Hematopoietic multipotent progenitor cell treated with erythropoietin and hydrocortisone succinate and interleukin-3 and kit ligand, for 17 days (in vitro differentiated cells): ENCODE results near the gene SF3B2.
"Not testable (repeated sequence)": the region's sequence is repeated elsewhere in the genome, so short reads cannot be mapped to it uniquely, and the experiment has no call there.

Experiments used
- DNase-seq: peaks from one replicate; pipeline ENCODE4 v3.0.0-alpha.2; 2015; ENCODE audit warnings: low spot score

Gene SF3B2, protein sequence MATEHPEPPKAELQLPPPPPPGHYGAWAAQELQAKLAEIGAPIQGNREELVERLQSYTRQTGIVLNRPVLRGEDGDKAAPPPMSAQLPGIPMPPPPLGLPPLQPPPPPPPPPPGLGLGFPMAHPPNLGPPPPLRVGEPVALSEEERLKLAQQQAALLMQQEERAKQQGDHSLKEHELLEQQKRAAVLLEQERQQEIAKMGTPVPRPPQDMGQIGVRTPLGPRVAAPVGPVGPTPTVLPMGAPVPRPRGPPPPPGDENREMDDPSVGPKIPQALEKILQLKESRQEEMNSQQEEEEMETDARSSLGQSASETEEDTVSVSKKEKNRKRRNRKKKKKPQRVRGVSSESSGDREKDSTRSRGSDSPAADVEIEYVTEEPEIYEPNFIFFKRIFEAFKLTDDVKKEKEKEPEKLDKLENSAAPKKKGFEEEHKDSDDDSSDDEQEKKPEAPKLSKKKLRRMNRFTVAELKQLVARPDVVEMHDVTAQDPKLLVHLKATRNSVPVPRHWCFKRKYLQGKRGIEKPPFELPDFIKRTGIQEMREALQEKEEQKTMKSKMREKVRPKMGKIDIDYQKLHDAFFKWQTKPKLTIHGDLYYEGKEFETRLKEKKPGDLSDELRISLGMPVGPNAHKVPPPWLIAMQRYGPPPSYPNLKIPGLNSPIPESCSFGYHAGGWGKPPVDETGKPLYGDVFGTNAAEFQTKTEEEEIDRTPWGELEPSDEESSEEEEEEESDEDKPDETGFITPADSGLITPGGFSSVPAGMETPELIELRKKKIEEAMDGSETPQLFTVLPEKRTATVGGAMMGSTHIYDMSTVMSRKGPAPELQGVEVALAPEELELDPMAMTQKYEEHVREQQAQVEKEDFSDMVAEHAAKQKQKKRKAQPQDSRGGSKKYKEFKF

DNA sequence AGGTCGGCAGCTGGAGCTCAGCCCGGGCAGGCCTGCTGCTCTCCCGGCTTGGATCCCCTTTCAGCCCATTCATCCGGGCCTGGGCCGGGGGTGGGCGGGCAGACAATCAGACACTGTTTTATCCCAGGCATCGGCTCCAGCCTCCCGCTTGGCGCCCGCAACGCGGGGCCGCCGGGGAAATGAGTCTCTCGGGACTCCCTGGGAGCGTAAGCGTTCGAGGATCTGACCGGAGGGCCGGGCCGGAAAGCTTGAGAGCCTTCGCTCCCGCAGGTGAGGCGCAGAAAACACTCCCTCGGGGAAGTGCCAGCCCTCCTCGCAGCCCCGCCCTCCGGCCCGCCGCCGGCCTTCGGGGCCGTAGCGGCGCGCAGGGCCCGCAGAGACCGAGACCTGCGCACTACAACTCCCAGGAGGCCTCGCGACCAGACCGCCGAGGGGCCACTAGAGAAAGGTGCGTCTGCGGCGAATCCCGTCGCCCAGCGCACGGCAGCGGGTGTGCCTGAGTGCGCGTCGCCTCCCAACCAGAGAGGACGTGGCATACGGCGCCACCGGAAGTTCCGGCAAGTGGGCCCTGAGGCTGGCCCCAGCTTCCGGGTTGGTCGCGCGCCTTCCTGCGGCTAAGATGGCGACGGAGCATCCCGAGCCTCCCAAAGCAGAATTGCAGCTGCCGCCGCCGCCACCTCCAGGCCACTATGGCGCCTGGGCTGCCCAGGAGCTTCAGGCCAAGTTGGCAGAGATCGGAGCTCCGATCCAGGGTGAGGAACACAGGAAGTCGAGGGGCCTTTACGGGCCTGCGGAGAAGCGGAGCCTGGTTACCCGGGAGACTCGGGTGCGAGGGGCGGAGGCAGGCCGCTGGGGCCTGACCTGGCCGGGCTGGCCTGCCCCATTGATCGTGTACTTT lies at the start of gene SF3B2:
Gene SF3B2 (plus strand): TSS at position 599 of the 898 bp plus-strand sequence. CDS start 21 bp downstream, at position 620.
- peak; percentile 97 for DNase-seq

DNA sequence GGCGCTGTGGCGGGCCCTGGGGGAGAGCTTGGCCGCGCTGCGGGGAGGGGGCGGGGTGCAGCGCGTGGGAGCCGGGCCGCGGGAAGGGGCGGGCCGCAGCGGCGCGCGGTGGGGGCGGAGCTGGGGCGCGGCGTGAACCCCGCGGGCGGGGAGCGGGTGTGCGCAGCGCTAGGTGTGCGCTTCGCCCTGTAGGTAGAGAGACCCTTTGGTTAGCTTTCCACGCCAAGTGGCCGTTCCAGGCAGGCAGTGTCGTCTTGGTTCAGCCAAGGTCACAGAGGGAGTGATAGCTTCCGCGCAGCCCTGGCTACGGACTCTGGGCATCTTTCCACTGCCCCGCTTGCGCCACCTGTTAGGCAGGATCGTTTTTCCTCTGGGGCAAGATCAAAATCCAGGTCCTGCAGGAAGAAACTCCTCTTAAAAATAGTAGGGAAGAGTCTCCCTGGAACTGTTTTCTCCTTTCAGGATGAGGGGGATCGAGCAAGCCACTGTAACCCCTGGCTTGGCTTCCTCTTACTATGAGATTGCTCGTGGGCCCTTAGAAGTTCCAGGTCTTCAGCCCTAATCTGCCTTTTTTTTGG lies 49.4 kb upstream of the SF3B2 start:
- DNase-seq: no peak

DNA sequence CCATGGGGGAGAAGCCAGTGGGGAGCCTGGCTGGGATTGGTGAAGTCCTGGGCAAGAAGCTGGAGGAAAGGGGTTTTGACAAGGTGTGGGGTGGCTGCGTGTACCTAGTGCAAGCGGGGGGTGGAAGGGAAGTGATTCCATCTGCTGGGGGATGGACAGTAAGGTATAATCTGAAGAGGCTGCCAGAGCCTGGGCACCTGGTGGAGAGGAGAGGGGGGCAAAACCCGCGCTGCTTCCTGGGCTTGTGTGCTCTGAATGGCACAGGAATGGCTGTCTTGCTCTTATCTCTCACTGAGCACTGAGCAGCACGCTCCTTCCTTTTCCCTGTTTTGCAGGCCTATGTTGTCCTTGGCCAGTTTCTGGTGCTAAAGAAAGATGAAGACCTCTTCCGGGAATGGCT lies 48.9 kb upstream of the SF3B2 start:
- no peak for DNase-seq

DNA sequence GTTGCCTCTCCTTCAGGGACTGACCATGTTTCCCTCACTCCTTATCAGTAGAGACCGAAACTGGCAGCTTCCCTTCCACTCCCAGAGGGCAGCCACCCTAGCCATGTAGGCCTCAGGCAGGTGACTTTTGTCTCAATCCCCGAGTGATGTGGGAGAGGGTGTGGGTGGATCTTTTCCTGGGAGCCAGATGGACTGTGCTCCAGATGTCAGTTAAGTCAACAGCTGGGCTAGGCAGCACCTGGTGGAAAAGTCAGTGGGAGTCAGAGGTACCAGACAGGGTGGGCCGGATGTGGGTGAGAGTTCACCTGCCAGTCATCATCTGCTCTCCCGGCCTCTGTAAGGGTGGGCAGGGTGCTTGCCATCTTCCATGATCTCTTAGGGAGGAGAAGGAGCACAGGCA lies 48.0 kb upstream of the SF3B2 start:
- no peak for DNase-seq

DNA sequence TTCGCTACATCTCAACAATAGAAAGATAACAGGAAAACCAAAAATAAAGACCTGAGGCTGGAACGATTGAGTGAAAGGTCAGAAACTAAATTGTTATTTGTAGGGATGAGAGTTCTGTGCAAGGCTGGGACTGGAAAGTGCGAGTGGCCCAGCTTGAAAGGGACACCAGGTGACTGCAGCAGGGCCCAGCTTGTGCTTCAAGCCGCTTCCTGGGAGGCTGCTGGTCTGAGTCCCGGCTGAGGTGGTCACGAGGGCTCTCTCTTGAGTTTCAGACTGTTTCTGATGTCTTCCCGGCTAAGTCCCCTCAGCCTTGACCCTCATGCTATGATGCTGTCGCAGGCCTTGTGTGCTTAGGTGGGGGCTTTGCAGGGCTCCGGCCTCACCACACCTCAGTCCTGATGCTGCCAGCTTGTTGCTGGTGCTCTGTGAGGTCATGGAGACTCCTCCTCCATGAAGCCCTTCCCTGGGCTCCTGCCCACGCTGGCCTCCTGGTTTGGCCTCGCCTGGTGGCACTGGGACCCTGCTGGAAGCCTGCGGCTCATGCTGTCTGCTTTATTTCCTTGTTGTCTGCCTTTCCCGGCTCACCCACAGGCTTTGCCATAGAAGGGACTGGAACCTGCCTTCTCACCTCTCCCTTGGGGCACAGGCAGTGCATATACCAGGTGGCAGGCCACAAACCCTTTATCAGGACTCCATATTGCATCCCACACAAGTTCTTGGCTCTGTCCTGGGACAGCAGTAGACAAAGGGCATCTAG lies 45.9 kb upstream of the SF3B2 start:
- DNase-seq: no peak

DNA sequence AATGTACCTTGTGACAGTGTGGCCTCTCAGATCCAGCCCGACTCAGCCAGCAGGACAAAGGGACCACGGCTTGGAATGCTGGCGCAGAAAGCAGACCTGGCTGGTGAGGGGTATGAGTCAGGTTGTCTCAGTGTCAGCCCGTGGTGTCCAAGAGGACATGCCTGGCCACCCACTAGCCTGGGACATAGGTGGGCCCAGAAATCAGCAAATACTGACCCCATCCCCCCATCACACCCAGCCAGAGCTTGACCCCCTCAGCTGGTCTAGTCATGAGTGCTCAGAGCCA lies 45.3 kb upstream of the SF3B2 start:
- no peak for DNase-seq

DNA sequence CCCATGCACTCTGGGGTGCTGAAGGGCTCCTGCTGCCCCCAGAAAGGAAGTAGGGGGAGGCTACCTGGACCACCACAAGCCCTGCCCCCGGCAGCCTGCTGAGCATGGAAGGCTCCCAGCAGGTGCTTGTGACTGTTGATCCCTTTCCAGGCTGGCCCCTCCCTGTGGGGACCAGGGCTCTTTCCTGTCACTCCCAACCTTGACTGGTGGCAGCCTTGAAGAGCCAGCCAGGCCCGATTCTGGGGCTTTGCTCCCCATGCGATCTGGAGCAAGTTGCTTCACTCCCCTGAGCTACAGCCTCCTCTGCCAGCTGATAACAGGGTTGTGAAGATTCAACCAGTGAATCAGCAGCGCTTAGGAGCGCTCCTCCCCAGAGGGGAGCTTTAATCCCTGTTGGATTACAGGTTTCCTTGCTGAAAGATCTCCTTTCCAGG lies 44.9 kb upstream of the SF3B2 start:
- no peak for DNase-seq

DNA sequence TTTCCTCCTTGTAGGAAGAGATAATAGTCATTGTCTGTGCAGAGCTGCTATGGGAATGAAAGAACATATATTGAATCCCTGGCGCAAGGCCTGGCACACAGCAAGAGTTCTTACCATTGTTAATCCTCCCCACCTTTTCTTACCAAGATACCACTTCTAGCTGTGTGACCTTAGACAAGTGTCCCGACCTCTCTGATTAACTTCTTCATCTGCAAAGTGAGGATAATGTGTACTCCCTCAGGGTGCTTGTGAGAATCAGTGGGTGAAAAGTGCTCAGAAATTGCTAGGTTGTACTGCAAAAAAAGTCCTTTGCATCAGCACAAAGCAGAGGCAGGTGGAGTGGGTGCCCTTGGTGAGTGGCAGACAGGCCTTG lies 44.1 kb upstream of the SF3B2 start:
- DNase-seq: no peak

DNA sequence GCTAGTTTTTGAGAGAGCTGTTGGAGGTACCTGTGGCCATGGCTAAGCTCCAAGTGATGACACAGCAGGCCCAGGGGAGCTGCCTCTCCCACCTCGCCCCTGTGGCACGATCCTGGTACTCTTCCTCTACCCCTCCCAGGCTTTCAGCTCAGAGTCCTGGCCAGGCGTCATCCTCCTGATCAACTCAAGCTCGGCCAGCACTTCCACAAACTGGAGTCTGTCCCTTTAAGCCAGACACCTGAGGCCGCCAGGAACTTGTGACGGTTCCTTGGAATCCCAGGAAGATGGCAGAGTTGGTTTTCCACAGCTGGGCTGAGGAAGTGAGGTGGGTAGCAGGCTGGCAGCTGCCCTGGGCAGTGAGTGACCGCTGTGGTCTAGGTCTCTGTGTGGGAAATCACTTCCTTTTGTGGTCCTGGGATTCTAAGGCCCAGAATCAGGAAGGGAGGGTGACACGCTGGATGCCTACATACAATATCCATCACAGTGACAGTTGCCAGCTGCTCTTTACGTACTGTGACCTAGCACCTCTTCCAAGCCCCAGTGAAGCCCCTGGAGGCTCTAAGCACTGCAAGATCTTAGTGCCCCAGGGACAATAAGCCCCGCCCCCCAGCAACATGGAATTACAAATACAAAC lies 43.6 kb upstream of the SF3B2 start:
- no peak for DNase-seq

DNA sequence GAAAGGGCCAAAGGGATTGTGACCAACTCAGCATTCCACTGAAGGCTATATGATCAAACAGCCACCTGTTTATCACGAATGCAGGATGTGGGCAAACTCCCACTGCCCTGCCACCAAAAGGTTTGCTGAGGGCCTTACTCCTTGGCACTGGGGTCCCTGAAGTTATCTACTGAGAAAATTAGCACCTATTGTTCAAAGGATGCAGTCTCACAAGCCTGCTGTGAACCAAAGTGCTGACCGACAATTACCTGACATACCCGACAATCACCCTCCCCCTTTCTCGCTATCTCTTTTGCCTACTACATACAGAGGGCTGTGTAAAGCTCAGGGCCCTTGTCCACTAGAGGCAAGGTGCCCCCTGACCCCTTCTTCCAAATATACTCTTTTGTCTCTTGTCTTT lies 42.1 kb upstream of the SF3B2 start:
- DNase-seq: not testable (repeated sequence)

DNA sequence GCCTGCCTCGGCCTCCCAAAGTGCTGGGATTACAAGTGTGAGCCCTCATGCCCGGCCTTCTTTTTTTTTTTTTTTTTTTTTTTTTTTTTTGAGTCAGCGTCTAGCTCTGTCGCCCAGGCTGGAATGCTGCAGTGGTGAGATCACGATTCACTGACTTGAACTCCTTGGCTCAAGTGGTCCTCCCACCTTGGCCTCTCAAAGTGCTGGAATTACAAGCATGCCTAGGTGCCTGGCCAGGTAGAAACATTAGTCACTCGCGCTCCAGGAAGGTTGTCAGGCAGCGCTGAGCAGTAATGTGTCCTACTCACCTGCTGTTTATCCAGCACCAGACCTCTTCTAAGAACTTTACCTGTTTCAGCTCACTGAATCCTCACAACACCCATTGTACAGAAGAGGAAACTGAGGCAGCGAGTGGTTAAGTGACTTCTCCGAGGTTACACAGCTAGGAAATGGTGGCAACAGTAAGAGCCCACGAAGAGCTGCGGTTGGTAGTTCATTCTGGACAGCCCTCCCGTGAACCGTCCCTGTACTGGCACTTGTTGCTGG lies 40.9 kb upstream of the SF3B2 start:
- DNase-seq: no peak

DNA sequence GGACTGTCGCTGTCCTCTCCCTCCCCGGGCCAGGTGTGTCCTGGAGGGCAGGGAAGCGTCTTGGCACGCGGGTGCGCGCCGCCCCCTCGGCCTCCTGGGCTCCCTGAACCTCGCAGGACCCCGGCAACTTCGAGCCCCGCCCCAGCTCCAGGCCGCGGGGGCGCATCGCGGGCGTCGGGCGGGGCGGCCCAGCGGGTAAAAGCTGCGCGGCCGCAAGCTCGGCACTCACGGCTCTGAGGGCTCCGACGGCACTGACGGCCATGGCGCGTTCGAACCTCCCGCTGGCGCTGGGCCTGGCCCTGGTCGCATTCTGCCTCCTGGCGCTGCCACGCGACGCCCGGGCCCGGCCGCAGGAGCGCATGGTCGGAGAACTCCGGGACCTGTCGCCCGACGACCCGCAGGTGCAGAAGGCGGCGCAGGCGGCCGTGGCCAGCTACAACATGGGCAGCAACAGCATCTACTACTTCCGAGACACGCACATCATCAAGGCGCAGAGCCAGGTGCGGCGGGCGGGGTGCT lies 40.3 kb upstream of the SF3B2 start, which contains the start of gene CST6:
Gene CST6 (plus strand): TSS at position 224 of the 519 bp plus-strand sequence. CDS start 37 bp downstream, at position 261.
- DNase-seq: no peak

DNA sequence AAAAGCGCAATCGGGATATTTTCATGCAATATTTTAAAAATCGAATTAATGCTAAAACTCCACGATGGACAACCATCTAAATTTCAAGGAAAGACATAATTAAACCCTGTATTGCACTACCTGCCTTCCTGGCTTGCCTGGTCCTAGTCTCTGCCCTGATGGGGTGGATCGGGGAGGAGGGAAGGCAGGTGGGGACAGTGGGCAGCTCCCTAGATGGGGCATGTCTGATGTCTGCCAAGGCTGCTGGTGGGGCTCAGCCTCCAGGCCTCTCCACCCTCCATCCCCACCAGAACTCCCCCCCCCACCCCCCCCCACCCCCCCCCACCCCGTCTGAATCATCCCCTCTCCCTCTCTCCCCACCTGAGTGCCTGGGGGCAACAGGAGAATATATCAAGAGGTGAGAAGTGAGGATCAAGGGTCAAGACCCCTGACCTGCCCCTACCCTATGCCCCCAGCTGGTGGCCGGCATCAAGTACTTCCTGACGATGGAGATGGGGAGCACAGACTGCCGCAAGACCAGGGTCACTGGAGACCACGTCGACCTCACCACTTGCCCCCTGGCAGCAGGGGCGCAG lies 39.7 kb upstream of the SF3B2 start:
- DNase-seq: no peak

DNA sequence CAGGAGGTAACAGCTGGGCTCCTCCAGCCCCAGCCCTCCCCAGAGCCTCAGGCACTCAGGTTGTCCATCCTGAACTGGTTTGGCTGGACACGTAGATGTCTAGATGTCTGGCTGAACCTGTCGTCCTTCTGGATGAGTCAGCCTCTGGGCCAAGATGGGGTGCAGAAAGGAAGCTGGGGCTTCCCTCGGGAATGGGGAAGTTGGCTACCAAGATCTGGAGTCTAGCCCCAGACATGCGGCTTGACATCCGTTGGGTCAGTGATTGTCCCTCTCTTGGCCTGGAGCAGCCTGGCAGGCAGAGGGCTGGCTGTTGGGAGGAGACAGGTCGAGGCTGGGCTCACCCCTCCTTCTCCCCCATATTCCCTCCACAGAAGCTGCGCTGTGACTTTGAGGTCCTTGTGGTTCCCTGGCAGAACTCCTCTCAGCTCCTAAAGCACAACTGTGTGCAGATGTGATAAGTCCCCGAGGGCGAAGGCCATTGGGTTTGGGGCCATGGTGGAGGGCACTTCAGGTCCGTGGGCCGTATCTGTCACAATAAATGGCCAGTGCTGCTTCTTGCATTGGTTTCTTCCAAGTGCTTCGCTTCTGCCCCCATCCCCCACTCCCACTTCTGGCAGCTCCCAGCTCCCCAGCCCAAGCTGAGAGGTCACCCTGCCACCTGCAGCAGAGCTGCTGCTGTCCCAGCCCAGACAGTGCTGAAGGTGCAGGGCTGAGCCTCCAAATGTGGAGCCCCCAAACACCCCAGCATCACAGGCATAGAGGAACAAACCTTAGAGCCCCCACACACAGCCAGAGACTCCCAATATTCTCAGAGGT lies 39.0 kb upstream of the SF3B2 start:
- no peak for DNase-seq

DNA sequence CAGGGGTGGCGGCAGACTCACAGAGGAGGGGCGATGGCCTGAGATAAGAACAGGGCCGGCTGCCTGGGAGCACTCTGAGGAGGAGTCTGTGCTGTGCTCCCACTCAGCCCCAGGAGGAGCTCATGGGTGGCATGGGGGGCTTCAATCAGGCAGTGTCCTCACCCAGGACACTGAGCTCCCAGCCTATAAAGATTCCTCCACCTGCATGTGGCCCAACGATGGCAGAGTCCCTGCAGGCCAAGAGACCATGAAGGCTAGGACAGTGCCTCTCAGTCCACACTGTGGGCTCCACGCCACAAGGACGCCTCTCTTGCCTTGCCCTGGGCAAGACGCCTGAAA lies 38.4 kb upstream of the SF3B2 start:
- DNase-seq: no peak

DNA sequence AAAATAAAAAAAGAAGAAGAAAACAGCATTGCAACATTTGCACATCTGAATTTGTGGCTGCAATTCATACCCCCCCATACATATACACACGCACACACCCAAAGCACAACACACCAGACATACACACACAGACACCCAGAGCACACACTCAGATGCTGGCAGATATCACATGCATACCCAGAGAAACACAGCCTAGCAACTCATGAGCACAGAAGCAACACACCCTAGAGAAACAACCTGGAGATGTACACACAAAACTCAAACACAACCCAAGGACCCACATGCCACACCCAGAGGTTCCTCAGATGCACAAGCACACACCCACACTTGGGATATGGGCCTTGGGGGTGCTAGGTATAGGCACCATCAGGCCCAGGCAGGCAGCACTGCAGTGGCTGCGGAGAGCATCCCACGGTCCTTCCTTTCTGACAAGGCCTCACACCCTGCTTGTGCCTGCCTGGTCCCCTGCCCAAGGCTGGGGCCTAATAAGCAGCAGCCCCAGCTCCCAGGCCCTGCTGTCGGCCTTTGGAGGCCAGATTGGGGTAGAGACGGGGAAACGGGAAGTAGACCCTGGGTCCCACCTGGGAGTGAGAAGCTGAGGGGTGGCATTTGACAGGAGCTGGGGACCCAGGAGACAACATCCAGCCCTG lies 37.2 kb upstream of the SF3B2 start:
- no peak for DNase-seq

DNA sequence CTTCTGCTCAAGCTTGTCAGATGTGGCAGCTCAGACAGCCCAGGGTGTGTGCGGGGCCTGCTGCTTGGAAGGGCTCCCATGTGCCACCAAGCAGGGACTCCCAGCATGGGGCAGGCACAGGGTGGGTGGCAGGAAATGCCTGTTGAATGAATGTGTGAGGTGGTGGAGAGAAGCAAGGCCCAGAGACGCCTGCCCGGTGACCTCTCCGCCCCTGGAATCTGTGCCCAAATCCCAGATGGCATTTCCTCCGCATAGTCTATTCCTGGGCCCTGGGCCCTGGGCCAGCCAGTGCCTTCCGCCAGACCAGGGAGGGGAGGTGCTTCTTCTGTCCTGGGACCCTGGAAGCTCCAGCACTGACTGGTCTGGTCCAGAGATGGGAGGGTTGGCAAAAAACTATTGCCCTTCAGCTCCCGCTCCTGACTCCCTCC lies 36.7 kb upstream of the SF3B2 start:
- no peak for DNase-seq
